Spleen (tissue), 11 donors: ENCODE data around the gene RAD51B. TPM values are rescaled to one million over a fixed set of nuclear protein-coding genes. Genes with fewer than 3 reads are reported as not detected.
"Not testable (repeated sequence)": the region's sequence is repeated elsewhere in the genome, so short reads cannot be mapped to it uniquely, and the experiment has no call there.

Source experiments
- DNase-seq: peaks from one replicate; pipeline ENCODE4 v3.0.0-alpha.2; 2020
- H3K27ac ChIP-seq, 8 donors: fragments of 200-600 bp; sonication (generic) in 7 of 8; 1 replicate in 4 of 8; 2 replicates in 4 of 8; pipeline versions ENCODE4 v1.5.0 to v1.8.0; 2016 to 2021; ENCODE audit warnings: inconsistent platforms in 4 of 8, mild to moderate bottlenecking in 4 of 8, moderate library complexity in 1 of 8
- H3K27me3 ChIP-seq, 7 donors: fragments of 200-600 bp; sonication (generic) in 6 of 7; replicated peaks in 1 of 7; 1 replicate in 4 of 7; 2 replicates in 3 of 7; pipeline versions ENCODE4 v1.5.0 to v1.8.0; 2016 to 2021; ENCODE audit warnings: inconsistent platforms in 3 of 7, mild to moderate bottlenecking in 1 of 7
- H3K36me3 ChIP-seq, 6 donors: fragments of 200-600 bp; sonication (generic) in 5 of 6; 1 replicate in 4 of 6; 2 replicates in 2 of 6; pipeline versions ENCODE4 v1.5.0 to v1.8.0; 2016 to 2021; ENCODE audit warnings: inconsistent platforms in 2 of 6
- H3K4me1 ChIP-seq, 6 donors: fragments of 200-600 bp; sonication (generic) in 5 of 6; 1 replicate in 3 of 6; 2 replicates in 3 of 6; pipeline versions ENCODE4 v1.5.0 to v1.8.0; 2016 to 2021; ENCODE audit warnings: inconsistent platforms in 3 of 6
- H3K4me3 ChIP-seq, 8 donors: fragments of 200-600 bp; sonication (generic) in 7 of 8; 1 replicate in 4 of 8; 2 replicates in 4 of 8; pipeline versions ENCODE4 v1.5.0 to v1.8.0; 2016 to 2021; ENCODE audit warnings: inconsistent platforms in 4 of 8, mild to moderate bottlenecking in 4 of 8, moderate library complexity in 2 of 8
- H3K9me3 ChIP-seq, 8 donors: fragments of 200-600 bp; sonication (generic) in 7 of 8; 1 replicate in 4 of 8; 2 replicates in 4 of 8; pipeline versions ENCODE4 v1.5.0 to v1.8.0; 2016 to 2021; ENCODE audit warnings: inconsistent platforms in 4 of 8
- CTCF ChIP-seq, 11 experiments: fragments of 200-600 bp in 7 of 11; fragments of 450-650 bp in 4 of 11; sonication (generic) in 4 of 11; IDR thresholded peaks in 8 of 11; conservative IDR thresholded peaks in 3 of 11; 1 replicate in 7 of 11; 2 replicates in 4 of 11; pipeline versions ENCODE4 v1.4.0 to v1.8.0; 2016 to 2021; ENCODE audit warnings: antibody characterized with exemption in 11 of 11, inconsistent platforms in 4 of 11, mild to moderate bottlenecking in 1 of 11
- POLR2A ChIP-seq, 3 donors: fragments of 450-650 bp; IDR thresholded peaks; one replicate each; pipeline ENCODE4 v1.5.1; 2017; ENCODE audit warnings: antibody characterized with exemption in 3 of 3, mild to moderate bottlenecking in 1 of 3
- POLR2AphosphoS5 ChIP-seq, 3 donors: sonication (generic); formaldehyde crosslinking; IDR thresholded peaks; one replicate each; pipeline ENCODE4 v1.5.1; 2017; ENCODE audit warnings: antibody characterized with exemption in 3 of 3
- WGBS, 5 donors: extraction: QIAGEN DNeasy Blood & Tissue Kit in 3 of 5; methylation state at CpG; one replicate each; pipeline versions ENCODE4 v1.1.5 to v1.1.7; 2013 to 2018; 5-methylcytosine and 5-hydroxymethylcytosine counted together
- intact Hi-C: fragments of 100-400 bp; cut with DNase I; formaldehyde crosslinking; loops from one replicate; pipeline ENCODE4 v1.15.0; 2023; ENCODE audit warnings: low total_unique reads
- polyA plus RNA-seq, 3 donors: library from polyadenylated mRNA; stranded (reverse); fragments of 200-250 nt; gene quantifications; one replicate each; pipeline ENCODE4 v1.2.1, GENCODE V29; 2013
- total RNA-seq, 7 donors: library from RNA; depleted of rRNA in 3 of 7; stranded (reverse); fragments of >200 nt in 3 of 7; fragmentation: NEBNext Ultra II Directional in 4 of 7; extraction: Animal tissue kit (Norgen Biotek cat#: 25700) in 4 of 7; gene quantifications; one replicate each; pipeline versions ENCODE4 v1.1.0 to v1.2.1, GENCODE V29; 2016 to 2021
- donor health status: healthy with polysubstance abuse.
- donor health status: DM: no; HTN: no; CAD: no; lungs with moderate emphysema.
- donor health status: DM: no; HTN: no; CAD: no.
- donor health status: Bipolar disorder and iron deficiency.
- donor health status: healthy.
- donor health status: DM: no; HTN: no; CAD: no.
- donor health status: DM: yes; HTN: yes; CAD: no.

RAD51B gene
- total and polyA plus RNA-seq, 10 donors, result 4.2 to 43.7 (median 29.8) TPM

- intact Hi-C loops, result no loop called here
- peaks cover 0 to 48% (median 16%) of the 10 kb centered on the region in 6 donors for H3K4me1 ChIP-seq
- H3K27me3 ChIP-seq, result no peaks in the 10 kb centered on the region
- H3K4me3 ChIP-seq, result no peak overlapping the region
- no peak for TF ChIP-seq POLR2A (IDR thresholded peaks at IDR 0.05)
- no peak for TF ChIP-seq POLR2AphosphoS5 (IDR thresholded peaks at IDR 0.05)
- no peak for TF ChIP-seq CTCF (IDR thresholded peaks at IDR 0.05 in 8 of 11, conservative IDR thresholded peaks at IDR 0.05 in 3 of 11)
- DNase-seq, result no peak
- no peak overlapping the region for H3K27ac ChIP-seq
- WGBS, 5 donors, result 94 to 97% (median 96%) methylated on average over 3 of the region's 3 CpGs
- peaks cover 0 to 2% (median 0%) of the 10 kb centered on the region in 8 donors for H3K9me3 ChIP-seq
- no peaks in the 10 kb centered on the region for H3K36me3 ChIP-seq
Measured at GRCh38 chr14:68696266-68696665, 876.7 kb downstream of the RAD51B start.

GRCh38 chr14:68696721-68697495 lies 877.3 kb downstream of the RAD51B start:
- no peak overlapping the region for H3K4me3 ChIP-seq
- intact Hi-C loops, result no loop called here
- TF ChIP-seq CTCF (IDR thresholded peaks at IDR 0.05 in 8 of 11, conservative IDR thresholded peaks at IDR 0.05 in 3 of 11) (no peak), POLR2A (IDR thresholded peaks at IDR 0.05) (no peak), POLR2AphosphoS5 (IDR thresholded peaks at IDR 0.05) (no peak)
- H3K27ac ChIP-seq, result no peak overlapping the region
- H3K36me3 ChIP-seq, result no peaks in the 10 kb centered on the region
- H3K9me3 ChIP-seq, result peaks cover 0 to 2% (median 0%) of the 10 kb centered on the region in 8 donors
- 92 to 98% (median 93%) methylated on average over 6 of the region's 6 CpGs for WGBS, 5 donors
- H3K27me3 ChIP-seq, result no peaks in the 10 kb centered on the region
- H3K4me1 ChIP-seq, result peaks cover 0 to 41% (median 12%) of the 10 kb centered on the region in 6 donors
- DNase-seq, result no peak

- not testable (repeated sequence) for DNase-seq
Measured at GRCh38 chr14:68698773-68699172, 879.2 kb downstream of the RAD51B start.

GRCh38 chr14:68701001-68701741 lies 881.6 kb downstream of the RAD51B start:
- intact Hi-C loops, result no loop called here
- DNase-seq, result no peak
- no peaks in the 10 kb centered on the region for H3K27me3 ChIP-seq
- no peak overlapping the region for H3K4me3 ChIP-seq
- H3K9me3 ChIP-seq, result peaks cover 0 to 2% (median 0%) of the 10 kb centered on the region in 8 donors
- H3K4me1 ChIP-seq, result peaks cover 0 to 18% (median 7%) of the 10 kb centered on the region in 6 donors
- H3K27ac ChIP-seq, result no peak overlapping the region
- H3K36me3 ChIP-seq, result no peaks in the 10 kb centered on the region
- no peak for TF ChIP-seq POLR2AphosphoS5 (IDR thresholded peaks at IDR 0.05)
- no peak for TF ChIP-seq CTCF (IDR thresholded peaks at IDR 0.05 in 8 of 11, conservative IDR thresholded peaks at IDR 0.05 in 3 of 11)
- no peak for TF ChIP-seq POLR2A (IDR thresholded peaks at IDR 0.05)
- 88 to 98% (median 96%) methylated on average over 6 of the region's 6 CpGs for WGBS, 5 donors

More at GRCh38 chr14:68698773-68699172, 879.2 kb downstream of the RAD51B start:
- intact Hi-C loops, H3K4me3 ChIP-seq, H3K27ac ChIP-seq, H3K36me3 ChIP-seq, H3K9me3 ChIP-seq, H3K27me3 ChIP-seq: not testable (repeated sequence)
- peaks cover 0 to 23% (median 12%) of the 10 kb centered on the region in 6 donors for H3K4me1 ChIP-seq
- WGBS, 5 donors, result 91 to 92% (median 92%) methylated on average over 14 of the region's 14 CpGs
